ENCODE data around the gene PLEKHA4.

DNA sequence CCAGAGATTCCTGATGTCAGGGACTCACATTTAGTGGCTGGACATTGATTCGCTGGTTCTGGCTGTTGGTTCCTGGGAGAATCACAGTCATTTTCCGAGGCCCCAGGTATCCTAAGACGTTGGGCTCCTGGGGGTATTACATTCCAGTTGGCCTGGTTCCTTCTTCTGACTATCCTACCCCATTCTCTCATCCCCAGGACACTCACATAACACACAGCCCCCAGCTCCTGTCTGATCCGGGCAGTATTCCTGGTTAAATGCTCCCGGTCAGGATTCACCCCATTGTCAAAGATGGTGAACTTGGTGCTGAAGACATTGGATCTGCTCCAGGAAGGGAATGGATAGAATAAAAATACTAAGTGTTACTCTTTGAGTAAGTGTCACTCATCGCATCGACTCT is 15.3 kb upstream of the PLEKHA4 start:
- TF ChIP-seq POLR2A (IDR thresholded peaks at IDR 0.05; ENCODE audit: low read depth) = no peak
- TF ChIP-seq, protein P1, sequence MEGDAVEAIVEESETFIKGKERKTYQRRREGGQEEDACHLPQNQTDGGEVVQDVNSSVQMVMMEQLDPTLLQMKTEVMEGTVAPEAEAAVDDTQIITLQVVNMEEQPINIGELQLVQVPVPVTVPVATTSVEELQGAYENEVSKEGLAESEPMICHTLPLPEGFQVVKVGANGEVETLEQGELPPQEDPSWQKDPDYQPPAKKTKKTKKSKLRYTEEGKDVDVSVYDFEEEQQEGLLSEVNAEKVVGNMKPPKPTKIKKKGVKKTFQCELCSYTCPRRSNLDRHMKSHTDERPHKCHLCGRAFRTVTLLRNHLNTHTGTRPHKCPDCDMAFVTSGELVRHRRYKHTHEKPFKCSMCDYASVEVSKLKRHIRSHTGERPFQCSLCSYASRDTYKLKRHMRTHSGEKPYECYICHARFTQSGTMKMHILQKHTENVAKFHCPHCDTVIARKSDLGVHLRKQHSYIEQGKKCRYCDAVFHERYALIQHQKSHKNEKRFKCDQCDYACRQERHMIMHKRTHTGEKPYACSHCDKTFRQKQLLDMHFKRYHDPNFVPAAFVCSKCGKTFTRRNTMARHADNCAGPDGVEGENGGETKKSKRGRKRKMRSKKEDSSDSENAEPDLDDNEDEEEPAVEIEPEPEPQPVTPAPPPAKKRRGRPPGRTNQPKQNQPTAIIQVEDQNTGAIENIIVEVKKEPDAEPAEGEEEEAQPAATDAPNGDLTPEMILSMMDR (IDR thresholded peaks at IDR 0.05) = no peak
- no peak for TF ChIP-seq EP300 (IDR thresholded peaks at IDR 0.05)

Data from esophagus muscularis mucosa (tissue), 4 donors.